Tibial nerve (tissue), 4 donors: ENCODE results near the gene CYP4F12.

Source experiments
- EP300 ChIP-seq, 2 donors: sonication (generic); formaldehyde crosslinking; IDR thresholded peaks; one replicate each; pipeline ENCODE4 v1.6.1; 2017; ENCODE audit warnings: antibody characterized with exemption in 2 of 2, mild to moderate bottlenecking in 1 of 2
- POLR2A ChIP-seq, 2 donors: fragments of 450-650 bp; IDR thresholded peaks; one replicate each; pipeline ENCODE4 v1.6.1; 2017; ENCODE audit warnings: antibody characterized with exemption in 2 of 2, mild to moderate bottlenecking in 2 of 2, moderate library complexity in 2 of 2
- TF ChIP-seq, protein P1 (sequence below), 5 experiments: fragments of 200-600 bp in 3 of 5; fragments of 450-650 bp in 2 of 5; sonication (generic) in 3 of 5; IDR thresholded peaks; one replicate each; pipeline ENCODE4 v1.5.1; 2016 to 2019; ENCODE audit warnings: antibody characterized with exemption in 5 of 5, mild to moderate bottlenecking in 3 of 5, moderate library complexity in 2 of 5

DNA sequence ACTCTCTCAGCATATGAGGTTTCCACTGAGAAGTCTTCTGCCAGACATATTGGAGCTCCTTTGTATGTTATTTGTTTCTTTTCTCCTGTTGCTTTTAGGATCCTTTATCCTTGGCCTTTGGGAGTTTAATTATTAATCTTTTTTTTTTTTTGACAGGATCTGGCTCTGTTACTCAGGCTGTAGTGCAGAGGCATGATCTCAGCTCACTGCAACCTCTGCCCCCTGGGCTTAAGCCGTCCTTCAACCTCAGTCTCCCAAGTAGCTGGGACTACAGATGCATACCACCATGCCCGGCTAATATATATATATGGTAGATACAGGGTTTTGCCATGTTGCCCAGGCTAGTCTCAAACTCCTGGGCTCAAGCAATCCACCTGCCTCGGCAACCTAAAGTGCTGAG is 38.8 kb upstream of the CYP4F12 start:
- TF ChIP-seq, protein P1, sequence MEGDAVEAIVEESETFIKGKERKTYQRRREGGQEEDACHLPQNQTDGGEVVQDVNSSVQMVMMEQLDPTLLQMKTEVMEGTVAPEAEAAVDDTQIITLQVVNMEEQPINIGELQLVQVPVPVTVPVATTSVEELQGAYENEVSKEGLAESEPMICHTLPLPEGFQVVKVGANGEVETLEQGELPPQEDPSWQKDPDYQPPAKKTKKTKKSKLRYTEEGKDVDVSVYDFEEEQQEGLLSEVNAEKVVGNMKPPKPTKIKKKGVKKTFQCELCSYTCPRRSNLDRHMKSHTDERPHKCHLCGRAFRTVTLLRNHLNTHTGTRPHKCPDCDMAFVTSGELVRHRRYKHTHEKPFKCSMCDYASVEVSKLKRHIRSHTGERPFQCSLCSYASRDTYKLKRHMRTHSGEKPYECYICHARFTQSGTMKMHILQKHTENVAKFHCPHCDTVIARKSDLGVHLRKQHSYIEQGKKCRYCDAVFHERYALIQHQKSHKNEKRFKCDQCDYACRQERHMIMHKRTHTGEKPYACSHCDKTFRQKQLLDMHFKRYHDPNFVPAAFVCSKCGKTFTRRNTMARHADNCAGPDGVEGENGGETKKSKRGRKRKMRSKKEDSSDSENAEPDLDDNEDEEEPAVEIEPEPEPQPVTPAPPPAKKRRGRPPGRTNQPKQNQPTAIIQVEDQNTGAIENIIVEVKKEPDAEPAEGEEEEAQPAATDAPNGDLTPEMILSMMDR (IDR thresholded peaks at IDR 0.05): no peak
- TF ChIP-seq EP300 (IDR thresholded peaks at IDR 0.05) (no peak), POLR2A (IDR thresholded peaks at IDR 0.05) (no peak)
